Measurements from ENCODE around the gene SELENOI.

SELENOI gene

GRCh38 chr2:26430826-26431225, 84.9 kb downstream of the SELENOI start:
- TF ChIP-seq CTCF (IDR thresholded peaks at IDR 0.05; ENCODE audit: low read length) (no peak), EZH2phosphoT487 (IDR thresholded peaks at IDR 0.05; ENCODE audit: low read length) (no peak), EZH2 (optimal IDR thresholded peaks at IDR 0.05; ENCODE audit: low read depth, low read length) (no peak)

DNA sequence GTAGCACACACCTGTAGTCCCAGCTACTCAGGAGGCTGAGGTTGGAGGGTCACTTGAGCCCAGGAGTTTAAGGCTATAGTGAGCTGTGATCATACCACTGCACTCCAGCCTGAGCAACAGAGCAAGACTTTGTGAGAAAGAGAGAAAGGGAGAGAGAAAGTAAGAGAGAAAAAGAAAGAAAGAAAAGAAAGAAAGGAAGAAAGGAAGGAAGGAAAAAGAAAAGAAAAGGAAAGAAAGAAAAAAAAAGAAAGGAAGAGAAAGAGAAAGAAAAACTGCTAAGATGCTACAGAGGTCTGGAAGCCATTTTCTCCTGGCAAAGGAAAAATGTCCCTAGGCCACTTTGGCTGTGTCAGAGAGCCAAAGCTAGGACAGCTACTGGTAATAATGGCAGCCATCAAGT, 86.4 kb downstream of the SELENOI start:
- Histone ChIP-seq H3K36me3 (replicated peaks; ENCODE audit: insufficient read depth, low read length) (no peaks in the 10 kb centered on the region), H3K9me2 (replicated peaks; ENCODE audit: insufficient read depth, low read length) (no peaks in the 10 kb centered on the region), H3K27ac (ENCODE audit: low read length) (no peak overlapping the region; the same call in 1 of the 2 replicates), H3K4me1 (ENCODE audit: low read length) (peaks cover 15% of the 10 kb centered on the region; the same call in 1 of the 2 replicates), H2AFZ (ENCODE audit: low read length) (peak overlapping the region; percentile 48; the same call in 1 of the 2 replicates), H3F3A (ENCODE audit: insufficient read depth, low read length) (no peaks in the 10 kb centered on the region), H3K4me2 (ENCODE audit: low read depth, low read length) (peak overlapping the region; percentile 22; the same call in 1 of the 2 replicates), H3K9ac (ENCODE audit: low read length) (no peak overlapping the region), H3K27me3 (replicated peaks; ENCODE audit: insufficient read depth, low read length) (no peaks in the 10 kb centered on the region), H4K20me1 (ENCODE audit: insufficient read depth, low read length) (no peaks in the 10 kb centered on the region), H3K9me3 (replicated peaks; ENCODE audit: insufficient read depth, low read length) (no peaks in the 10 kb centered on the region), H3K79me2 (ENCODE audit: low read length) (no peaks in the 10 kb centered on the region), H3K4me3 (ENCODE audit: low read length) (no peak overlapping the region; the same call in 1 of the 2 replicates)
- no peak for DNase-seq
- TF ChIP-seq EZH2 (optimal IDR thresholded peaks at IDR 0.05; ENCODE audit: low read depth, low read length) = no peak
- no peak for TF ChIP-seq EZH2phosphoT487 (IDR thresholded peaks at IDR 0.05; ENCODE audit: low read length)
- no peak for TF ChIP-seq CTCF (IDR thresholded peaks at IDR 0.05; ENCODE audit: low read length)

More at GRCh38 chr2:26430826-26431225, 84.9 kb downstream of the SELENOI start:
- no peak overlapping the region for H3K4me3 ChIP-seq (ENCODE audit: low read length)
- no peak overlapping the region for H3K27ac ChIP-seq (ENCODE audit: low read length)
- H3K9me3 ChIP-seq (replicated peaks; ENCODE audit: insufficient read depth, low read length) = no peaks in the 10 kb centered on the region
- no peak for DNase-seq
- H3K27me3 ChIP-seq (replicated peaks; ENCODE audit: insufficient read depth, low read length) = no peaks in the 10 kb centered on the region
- no peak overlapping the region for H3K9ac ChIP-seq (ENCODE audit: low read length)
- peaks cover 15% of the 10 kb centered on the region; the same call in 1 of the 2 replicates for H3K4me1 ChIP-seq (ENCODE audit: low read length)
- H3F3A ChIP-seq (ENCODE audit: insufficient read depth, low read length) = no peaks in the 10 kb centered on the region
- H3K79me2 ChIP-seq (ENCODE audit: low read length) = no peaks in the 10 kb centered on the region
- H2AFZ ChIP-seq (ENCODE audit: low read length) = no peak overlapping the region
- no peak overlapping the region for H3K4me2 ChIP-seq (ENCODE audit: low read depth, low read length)
- no peaks in the 10 kb centered on the region for H3K9me2 ChIP-seq (replicated peaks; ENCODE audit: insufficient read depth, low read length)
- H3K36me3 ChIP-seq (replicated peaks; ENCODE audit: insufficient read depth, low read length) = no peaks in the 10 kb centered on the region
- no peaks in the 10 kb centered on the region for H4K20me1 ChIP-seq (ENCODE audit: insufficient read depth, low read length)

- DNase-seq = no peak
- Histone ChIP-seq H2AFZ (ENCODE audit: low read length) (peak overlapping the region; percentile 48; the same call in 1 of the 2 replicates), H3K4me1 (ENCODE audit: low read length) (peaks cover 15% of the 10 kb centered on the region; the same call in 1 of the 2 replicates)
Observed at GRCh38 chr2:26432859-26433258, 86.9 kb downstream of the SELENOI start.

GRCh38 chr2:26435106-26435505, 89.2 kb downstream of the SELENOI start:
- H2AFZ ChIP-seq (ENCODE audit: low read length) = no peak overlapping the region
- no peaks in the 10 kb centered on the region for H3K79me2 ChIP-seq (ENCODE audit: low read length)
- no peaks in the 10 kb centered on the region for H3F3A ChIP-seq (ENCODE audit: insufficient read depth, low read length)
- H3K4me2 ChIP-seq (ENCODE audit: low read depth, low read length) = no peak overlapping the region
- peaks cover 15% of the 10 kb centered on the region; the same call in 1 of the 2 replicates for H3K4me1 ChIP-seq (ENCODE audit: low read length)
- H3K9me2 ChIP-seq (replicated peaks; ENCODE audit: insufficient read depth, low read length) = no peaks in the 10 kb centered on the region
- H3K36me3 ChIP-seq (replicated peaks; ENCODE audit: insufficient read depth, low read length) = no peaks in the 10 kb centered on the region
- no peak overlapping the region for H3K9ac ChIP-seq (ENCODE audit: low read length)
- no peak overlapping the region for H3K27ac ChIP-seq (ENCODE audit: low read length)
- H4K20me1 ChIP-seq (ENCODE audit: insufficient read depth, low read length) = no peaks in the 10 kb centered on the region
- H3K4me3 ChIP-seq (ENCODE audit: low read length) = no peak overlapping the region
- no peaks in the 10 kb centered on the region for H3K27me3 ChIP-seq (replicated peaks; ENCODE audit: insufficient read depth, low read length)
- no peak for DNase-seq
- no peaks in the 10 kb centered on the region for H3K9me3 ChIP-seq (replicated peaks; ENCODE audit: insufficient read depth, low read length)
- TF ChIP-seq EZH2phosphoT487 (IDR thresholded peaks at IDR 0.05; ENCODE audit: low read length) (no peak), EZH2 (optimal IDR thresholded peaks at IDR 0.05; ENCODE audit: low read depth, low read length) (no peak), CTCF (IDR thresholded peaks at IDR 0.05; ENCODE audit: low read length) (no peak)

More at GRCh38 chr2:26432859-26433258, 86.9 kb downstream of the SELENOI start:
- no peaks in the 10 kb centered on the region for H3K9me3 ChIP-seq (replicated peaks; ENCODE audit: insufficient read depth, low read length)
- no peaks in the 10 kb centered on the region for H3K79me2 ChIP-seq (ENCODE audit: low read length)
- H3F3A ChIP-seq (ENCODE audit: insufficient read depth, low read length) = no peaks in the 10 kb centered on the region
- no peaks in the 10 kb centered on the region for H3K9me2 ChIP-seq (replicated peaks; ENCODE audit: insufficient read depth, low read length)
- H3K27ac ChIP-seq (ENCODE audit: low read length) = no peak overlapping the region
- H3K9ac ChIP-seq (ENCODE audit: low read length) = no peak overlapping the region
- H3K4me3 ChIP-seq (ENCODE audit: low read length) = no peak overlapping the region
- H3K4me2 ChIP-seq (ENCODE audit: low read depth, low read length) = peak overlapping the region; percentile 22; the same call in 1 of the 2 replicates
- no peaks in the 10 kb centered on the region for H3K36me3 ChIP-seq (replicated peaks; ENCODE audit: insufficient read depth, low read length)
- H4K20me1 ChIP-seq (ENCODE audit: insufficient read depth, low read length) = no peaks in the 10 kb centered on the region
- no peak for TF ChIP-seq EZH2phosphoT487 (IDR thresholded peaks at IDR 0.05; ENCODE audit: low read length)
- H3K27me3 ChIP-seq (replicated peaks; ENCODE audit: insufficient read depth, low read length) = no peaks in the 10 kb centered on the region

Data from MM.1S (cell line).